Measurements from ENCODE around the gene LRFN4.

GRCh38 chr11:66904561-66904960, 47.7 kb downstream of the LRFN4 start:
- TF ChIP-seq CTCF (IDR thresholded peaks at IDR 0.05): no peak
- no peak for TF ChIP-seq EP300 (IDR thresholded peaks at IDR 0.05)
